Omental fat pad (tissue), 4 donors: ENCODE data around the gene AFF3. TPM values are rescaled to one million over a fixed set of nuclear protein-coding genes. Genes with fewer than 3 reads are reported as not detected.
"Not testable (repeated sequence)": the region's sequence is repeated elsewhere in the genome, so short reads cannot be mapped to it uniquely, and the experiment has no call there.

Source experiments
- ATAC-seq: fragments of 150-250 bp; one replicate; pipeline ENCODE4 v1.9.1; 2016; ENCODE audit warnings: mild to moderate bottlenecking, moderate library complexity; ENCODE audit not compliant: low FRiP score
- DNase-seq: peaks from one replicate; pipeline ENCODE4 v3.0.0-alpha.2; 2019; ENCODE audit warnings: low spot score
- CTCF ChIP-seq, 3 donors: fragments of 450-650 bp; IDR thresholded peaks; one replicate each; pipeline ENCODE4 v1.5.1; 2016 to 2017; ENCODE audit warnings: antibody characterized with exemption in 3 of 3, mild to moderate bottlenecking in 3 of 3, moderate library complexity in 2 of 3
- total RNA-seq, 4 donors: library from RNA; depleted of rRNA; stranded (reverse); fragments of >200 nt; gene quantifications; one replicate each; pipeline ENCODE4 v1.1.0, GENCODE V29; 2016

The AFF3 gene
- total RNA-seq, 4 donors from 2014 or later: 1.4 to 6.0 (median 2.7) TPM

GRCh38 chr2:100109986-100110613, 32.3 kb downstream of the AFF3 start:
- no peak for DNase-seq
- TF ChIP-seq CTCF (IDR thresholded peaks at IDR 0.05): no peak
- ATAC-seq: no peak

GRCh38 chr2:100108648-100109020, 33.8 kb downstream of the AFF3 start:
- DNase-seq, ATAC-seq: not testable (repeated sequence)

GRCh38 chr2:100107906-100108647, 34.3 kb downstream of the AFF3 start:
- ATAC-seq (no peak), DNase-seq (no peak)
- no peak for TF ChIP-seq CTCF (IDR thresholded peaks at IDR 0.05)

- DNase-seq (no peak), ATAC-seq (no peak)
- no peak for TF ChIP-seq CTCF (IDR thresholded peaks at IDR 0.05)
Observed at GRCh38 chr2:100107440-100107839, 35.0 kb downstream of the AFF3 start.

GRCh38 chr2:100106460-100106859, 35.9 kb downstream of the AFF3 start:
- no peak for ATAC-seq
- no peak for DNase-seq
- no peak for TF ChIP-seq CTCF (IDR thresholded peaks at IDR 0.05)

GRCh38 chr2:100105678-100106054, 36.7 kb downstream of the AFF3 start:
- no peak for TF ChIP-seq CTCF (IDR thresholded peaks at IDR 0.05)
- DNase-seq: no peak
- no peak for ATAC-seq

- ATAC-seq: peak; percentile 53
- no peak for TF ChIP-seq CTCF (IDR thresholded peaks at IDR 0.05)
- no peak for DNase-seq
Observed at GRCh38 chr2:100104718-100105677, 37.4 kb downstream of the AFF3 start.

GRCh38 chr2:100104265-100104664, 38.1 kb downstream of the AFF3 start:
- ATAC-seq: peak; percentile 27
- not testable (repeated sequence) for DNase-seq

- ATAC-seq: peak; percentile 49
Observed at GRCh38 chr2:100103527-100104252, 38.7 kb downstream of the AFF3 start.

GRCh38 chr2:100102466-100103180, 39.8 kb downstream of the AFF3 start:
- DNase-seq, ATAC-seq: not testable (repeated sequence)

More at GRCh38 chr2:100103527-100104252, 38.7 kb downstream of the AFF3 start:
- not testable (repeated sequence) for DNase-seq
